NCI-H146 treated with DMSO at 0.1 percent for 48 hours (cell line): Measurements from ENCODE around the gene RASAL2.
"Not testable (repeated sequence)": the region's sequence is repeated elsewhere in the genome, so short reads cannot be mapped to it uniquely, and the experiment has no call there.

Experiments used
- DNase-seq: peaks from one replicate; lab custom pipeline; 2025; ENCODE audit not compliant: unreplicated experiment; lab: John Stamatoyannopoulos, UW

Gene RASAL2

DNA sequence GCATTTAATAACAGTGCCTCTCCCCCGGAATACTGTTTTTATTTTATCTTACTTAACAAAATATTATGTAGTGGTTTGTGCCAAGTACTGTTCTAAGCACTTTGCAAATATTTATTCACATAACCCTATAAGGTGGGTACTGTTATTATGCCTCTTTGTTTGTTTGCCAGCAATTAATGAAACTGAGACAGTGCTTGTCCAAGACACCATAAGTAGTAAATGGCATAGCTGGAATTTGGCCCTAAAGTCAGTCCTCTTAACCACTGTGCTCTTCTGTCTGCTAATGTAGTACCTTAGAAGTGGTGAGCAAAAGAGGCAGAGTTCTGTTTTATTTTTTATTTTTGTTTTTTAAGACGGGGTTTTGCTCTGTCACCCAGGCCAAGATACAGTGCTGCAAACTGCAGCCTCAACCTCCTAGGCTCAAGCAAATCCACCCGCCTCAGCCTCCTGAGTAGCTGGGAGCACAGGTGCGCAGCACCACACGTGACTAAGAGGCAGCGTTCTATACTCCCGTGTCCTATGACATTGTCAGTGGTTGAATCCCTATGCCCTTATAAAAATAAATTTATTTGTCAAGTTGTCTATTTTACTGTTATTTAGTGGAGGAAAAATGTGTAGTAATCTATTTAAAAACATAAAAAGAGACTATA is 237.1 kb downstream of the RASAL2 start:
- DNase-seq = peak; percentile 9

DNA sequence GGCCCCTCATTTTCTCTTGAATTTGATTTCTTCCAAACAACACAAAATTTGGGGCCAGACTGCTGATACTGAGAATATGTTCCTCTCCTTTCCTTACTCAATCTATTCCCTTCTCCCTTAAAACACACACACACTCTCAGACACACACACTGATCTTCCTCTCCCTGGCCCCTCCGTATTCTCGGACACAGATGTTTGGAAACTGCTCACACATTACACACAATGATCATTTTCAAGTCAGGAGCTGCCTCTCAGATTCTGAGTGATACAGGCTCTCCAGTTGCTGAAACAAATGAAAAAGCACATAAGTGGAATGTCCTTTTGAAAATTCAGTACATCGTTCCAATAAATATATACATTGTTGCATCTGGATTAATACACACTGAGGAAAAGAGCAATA is 241.5 kb downstream of the RASAL2 start:
- DNase-seq = no peak

DNA sequence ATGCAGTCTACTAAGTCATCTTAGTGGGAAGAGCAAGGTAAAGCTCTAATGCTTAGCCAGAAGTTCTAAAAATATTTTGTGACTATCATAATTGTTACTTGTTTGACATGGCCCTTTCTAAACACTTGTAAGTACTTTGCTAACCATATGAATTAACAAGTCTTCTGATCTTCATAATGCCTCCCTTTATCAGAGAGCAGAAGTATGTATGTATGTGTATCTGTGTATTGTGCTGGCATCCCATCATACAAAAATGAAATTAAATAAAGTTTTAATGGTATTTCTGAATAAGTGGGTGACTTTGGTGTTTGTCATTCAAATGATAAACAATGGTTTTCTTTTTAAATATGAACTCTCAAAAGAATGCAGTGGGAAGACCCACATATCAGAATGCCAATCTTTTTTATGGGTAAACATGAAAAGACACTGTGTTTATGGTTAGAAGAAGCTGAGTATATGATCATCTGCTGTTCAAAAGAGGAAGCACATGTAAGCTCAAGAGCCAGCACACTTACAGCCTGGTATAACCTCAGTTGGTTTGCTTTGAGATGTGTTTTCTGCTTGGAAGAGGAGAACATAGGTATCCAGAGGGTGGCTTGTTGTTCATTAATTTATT is 243.3 kb downstream of the RASAL2 start:
- no peak for DNase-seq

DNA sequence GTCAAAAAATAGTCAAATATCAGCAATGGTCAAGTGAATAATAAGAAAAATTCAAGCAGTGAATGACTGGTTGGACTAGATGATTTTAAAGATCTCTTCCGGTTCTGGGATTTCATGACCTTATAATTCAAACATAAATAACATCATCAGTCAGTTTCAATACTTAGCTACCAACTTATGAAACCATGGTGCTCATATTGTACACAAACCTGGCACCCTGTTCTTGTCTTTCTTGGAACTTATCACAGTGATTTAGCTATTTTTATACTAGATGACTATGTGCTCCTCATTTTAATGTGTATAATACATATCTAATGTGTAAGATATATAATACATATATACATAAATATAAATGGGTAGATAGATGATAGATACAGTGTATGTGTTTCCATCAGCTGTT is 245.9 kb downstream of the RASAL2 start:
- DNase-seq = no peak

DNA sequence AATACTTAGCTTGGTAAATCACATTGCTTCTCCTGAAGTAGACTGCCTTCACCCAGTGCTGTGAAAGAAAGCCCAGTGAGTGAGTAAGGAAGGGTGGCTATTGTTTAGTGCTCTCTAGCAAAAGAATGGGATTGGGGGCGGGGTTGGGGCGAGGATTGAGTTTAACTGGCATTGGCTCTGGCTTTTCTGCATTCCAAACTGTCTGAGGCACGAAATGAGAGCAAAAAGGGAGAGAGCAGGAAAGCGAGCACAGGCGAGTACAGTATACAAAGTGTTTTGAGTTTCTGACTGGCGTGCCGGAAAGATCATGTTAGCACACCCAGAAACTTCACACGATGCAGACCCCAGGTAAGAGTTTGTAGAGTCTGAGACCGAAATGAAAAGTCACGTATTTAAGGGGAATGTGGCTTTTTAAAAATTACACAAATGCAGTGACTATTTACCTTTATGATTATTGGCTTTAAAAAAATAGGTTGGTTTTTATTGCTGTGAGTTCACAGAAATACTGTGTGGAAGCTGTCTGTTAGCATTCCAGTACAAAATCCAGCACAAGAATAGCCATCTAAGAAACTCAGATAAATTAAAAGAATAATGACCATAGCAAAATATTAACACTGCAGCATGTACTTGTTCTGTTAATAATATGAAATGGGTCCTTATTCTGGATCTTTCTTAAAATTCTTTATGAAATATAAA is 247.5 kb downstream of the RASAL2 start:
- DNase-seq = no peak

DNA sequence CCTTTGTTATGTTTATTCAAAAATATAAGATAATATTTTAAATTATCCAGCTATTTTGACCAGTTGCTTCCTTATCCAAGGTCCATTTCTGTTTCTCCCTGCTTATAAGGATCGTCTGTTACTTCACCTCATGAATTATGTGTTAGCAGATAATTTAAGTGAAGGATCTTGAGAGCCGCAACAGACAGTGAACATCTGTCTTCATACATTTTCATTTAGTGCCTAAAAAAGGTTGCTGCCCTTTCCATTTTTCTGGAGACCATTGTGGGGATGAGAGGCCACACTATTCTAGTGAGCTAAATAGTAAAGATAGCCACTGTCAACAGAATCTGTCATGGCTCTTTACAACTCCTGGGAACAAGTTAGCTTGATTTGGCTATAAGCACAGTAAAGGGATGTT is 248.8 kb downstream of the RASAL2 start:
- DNase-seq = no peak

DNA sequence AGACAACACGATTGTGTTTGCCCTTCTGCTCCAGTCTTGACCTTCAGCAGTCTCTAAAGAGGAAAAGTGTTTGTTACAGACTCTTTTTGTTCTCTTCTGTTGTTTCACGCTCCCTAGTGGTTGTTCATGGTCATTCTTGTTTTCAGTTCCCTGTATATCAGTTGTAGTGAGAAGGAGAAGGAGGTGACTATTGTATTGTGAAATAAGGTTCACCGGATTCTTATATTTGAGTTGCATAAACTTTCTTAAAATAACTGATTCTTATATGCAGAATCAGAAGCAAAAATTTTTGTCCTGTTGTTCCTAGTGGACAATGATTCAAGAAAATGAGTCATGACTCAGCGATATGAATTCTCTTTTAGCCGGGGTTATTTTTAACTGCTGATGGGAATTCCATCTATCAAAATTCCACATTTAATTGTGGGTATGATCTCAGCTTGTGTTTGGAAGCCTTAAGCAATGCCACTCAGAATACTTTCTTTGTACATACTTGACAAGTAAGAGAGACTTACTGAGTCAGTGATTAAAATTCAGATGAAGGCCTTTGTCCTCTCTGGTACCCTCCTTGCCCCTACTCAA is 250.7 kb downstream of the RASAL2 start:
- peak; percentile 12 for DNase-seq

DNA sequence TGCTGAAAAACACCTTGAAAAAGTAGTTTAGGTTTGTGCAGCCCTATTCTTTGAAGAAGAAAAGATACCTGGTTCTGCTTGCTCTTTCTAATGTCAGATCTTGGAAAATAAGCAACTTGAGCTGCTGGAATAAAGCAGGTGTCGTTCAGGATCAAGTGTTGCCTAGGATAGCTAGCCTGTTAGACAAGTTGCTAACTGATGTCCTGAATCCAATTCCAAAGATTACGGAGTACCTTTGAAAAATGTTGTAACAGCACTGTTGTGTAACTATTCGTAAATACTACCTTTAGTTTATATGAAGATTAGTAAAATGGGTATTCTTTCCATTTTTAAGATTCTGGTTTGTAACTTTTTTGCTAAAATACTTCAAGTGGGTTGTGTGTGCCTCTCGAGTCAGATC is 251.3 kb downstream of the RASAL2 start:
- no peak for DNase-seq

DNA sequence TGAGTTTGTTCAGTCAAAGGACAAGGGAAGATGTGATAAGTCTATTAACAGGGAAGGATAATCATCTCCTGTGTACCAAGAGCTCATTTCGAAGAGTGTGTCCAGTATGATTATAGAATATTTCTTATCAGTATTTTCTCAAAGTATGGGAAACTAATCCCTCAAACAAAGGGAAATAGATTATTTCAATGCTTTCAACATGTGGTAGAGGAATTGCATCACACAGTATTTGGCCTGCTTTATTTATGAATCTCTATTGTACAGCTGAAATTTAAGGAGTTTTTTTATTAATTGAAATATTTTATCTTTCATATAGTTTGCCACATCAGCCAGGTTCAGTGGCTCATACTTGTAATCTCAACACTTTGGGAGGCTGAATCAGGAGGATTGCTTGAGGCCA is 251.9 kb downstream of the RASAL2 start:
- no peak for DNase-seq

DNA sequence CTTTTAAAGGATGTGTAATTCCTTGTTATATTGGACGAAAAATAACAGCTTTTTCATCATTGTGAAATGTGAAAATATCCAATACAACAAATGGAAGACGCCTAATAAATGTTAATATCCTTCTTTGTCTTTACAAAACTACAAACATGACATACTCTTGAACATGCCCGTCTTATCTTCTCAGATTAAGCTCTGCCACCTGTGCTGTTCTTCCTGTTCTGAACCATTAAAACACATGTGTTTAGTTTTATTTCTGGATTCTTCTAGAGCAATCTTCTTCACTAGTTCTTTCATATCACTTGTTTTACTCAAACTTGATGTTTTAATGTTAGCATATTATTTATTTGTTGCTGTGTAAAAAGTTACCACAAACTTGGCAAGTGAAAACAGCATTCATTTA is 255.9 kb downstream of the RASAL2 start:
- no peak for DNase-seq

DNA sequence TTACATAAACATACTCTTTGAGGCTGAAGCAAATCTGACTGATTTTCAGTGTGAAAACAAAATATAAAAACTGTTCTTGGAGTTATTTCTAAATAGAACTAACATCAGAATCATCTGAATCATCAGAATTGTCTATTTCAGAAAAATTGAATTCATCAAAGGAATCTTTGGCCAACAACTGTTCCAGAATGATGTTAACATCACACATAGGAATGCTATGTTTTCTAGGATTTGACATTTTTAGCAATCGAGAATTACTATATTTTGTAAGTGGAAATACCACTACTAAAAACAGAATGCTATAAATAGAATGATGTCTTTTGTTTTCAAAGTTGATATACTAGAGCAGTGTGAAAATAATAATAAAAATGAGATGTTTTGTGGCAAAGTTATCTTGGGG is 258.0 kb downstream of the RASAL2 start:
- DNase-seq = not testable (repeated sequence)

DNA sequence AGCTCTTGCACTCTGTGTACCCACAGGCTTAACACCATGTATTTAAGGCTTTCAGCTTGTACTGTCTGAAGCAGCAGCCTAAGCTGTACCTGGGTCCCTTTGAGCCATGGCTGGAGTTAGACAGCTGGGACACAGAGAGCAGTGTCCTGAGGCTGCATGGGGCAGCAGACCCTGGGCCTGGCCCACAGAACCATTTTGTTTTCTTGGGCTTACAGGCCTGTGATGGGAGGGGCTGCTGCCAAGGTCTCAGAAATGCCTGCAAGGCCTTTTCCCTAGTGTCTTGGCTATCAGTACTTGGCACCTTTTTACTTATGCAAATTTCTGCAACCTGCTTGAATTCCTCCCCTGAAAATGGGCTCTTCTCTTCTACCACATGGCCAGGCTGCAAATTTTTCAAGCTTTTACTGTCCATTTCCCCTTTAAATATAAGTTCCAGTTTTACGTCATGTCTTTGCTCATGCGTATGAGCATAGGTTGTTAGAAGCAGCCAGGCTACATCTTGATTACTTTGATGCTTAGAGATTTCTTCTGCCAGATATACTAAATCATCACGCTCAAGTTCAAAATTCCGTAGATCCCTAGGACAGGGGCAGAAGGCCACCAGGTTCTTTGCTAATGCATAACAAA is 259.0 kb downstream of the RASAL2 start:
- DNase-seq = no peak

DNA sequence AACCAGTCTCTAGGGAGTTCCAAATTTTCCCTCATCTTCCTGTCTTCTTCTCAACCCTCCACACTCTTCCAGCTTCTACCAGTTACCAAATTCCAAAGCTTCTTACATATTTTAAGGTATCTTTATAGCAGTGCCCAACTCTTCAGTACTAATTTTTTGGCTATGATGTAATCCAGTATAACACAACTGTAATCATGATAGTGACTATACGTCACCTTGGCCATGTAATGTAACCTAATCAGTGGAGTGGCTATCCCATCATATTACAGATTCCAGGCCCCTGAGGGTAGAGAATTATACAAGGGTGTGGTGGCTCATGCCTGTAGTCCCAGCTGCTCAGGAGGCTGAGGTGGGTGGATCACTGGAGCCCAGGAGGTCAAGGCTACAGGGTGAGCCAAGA is 259.6 kb downstream of the RASAL2 start:
- DNase-seq = no peak

DNA sequence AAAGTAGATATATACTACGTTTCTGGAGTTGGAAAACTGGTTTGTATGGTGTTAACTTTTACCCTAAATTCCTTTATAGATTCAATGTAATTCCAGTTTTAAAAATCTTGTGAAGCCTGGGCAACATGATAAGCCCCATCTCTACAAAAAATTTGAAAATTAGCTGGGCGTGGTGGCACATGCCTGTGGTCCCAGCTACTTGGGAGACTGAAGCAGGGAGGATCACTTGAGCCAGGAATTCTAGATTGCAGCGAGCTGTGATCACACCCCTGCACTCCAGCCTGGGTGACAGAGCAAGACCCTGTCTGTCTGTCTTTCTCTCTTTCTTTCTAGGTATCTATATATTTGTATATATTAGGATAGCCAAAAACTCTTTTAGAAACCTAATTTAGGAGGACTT is 260.9 kb downstream of the RASAL2 start:
- DNase-seq = no peak

DNA sequence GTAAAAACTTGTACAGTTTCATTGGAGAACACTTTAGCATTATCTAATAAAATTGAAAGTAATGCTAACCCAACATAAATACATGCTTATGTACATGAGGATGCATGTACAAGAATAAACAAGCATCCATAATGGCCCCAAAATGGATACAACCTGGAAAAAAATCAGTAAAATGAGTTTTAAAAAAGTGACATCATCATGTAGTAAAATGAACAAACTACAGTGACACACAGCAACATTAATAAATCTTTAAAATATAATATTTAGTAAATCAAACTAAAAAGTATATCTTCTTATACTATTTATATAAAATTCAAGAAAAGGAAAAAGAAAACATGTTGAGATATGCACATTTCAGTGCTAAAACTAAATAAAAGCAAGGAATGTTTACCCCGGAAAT is 262.4 kb downstream of the RASAL2 start:
- DNase-seq = no peak

DNA sequence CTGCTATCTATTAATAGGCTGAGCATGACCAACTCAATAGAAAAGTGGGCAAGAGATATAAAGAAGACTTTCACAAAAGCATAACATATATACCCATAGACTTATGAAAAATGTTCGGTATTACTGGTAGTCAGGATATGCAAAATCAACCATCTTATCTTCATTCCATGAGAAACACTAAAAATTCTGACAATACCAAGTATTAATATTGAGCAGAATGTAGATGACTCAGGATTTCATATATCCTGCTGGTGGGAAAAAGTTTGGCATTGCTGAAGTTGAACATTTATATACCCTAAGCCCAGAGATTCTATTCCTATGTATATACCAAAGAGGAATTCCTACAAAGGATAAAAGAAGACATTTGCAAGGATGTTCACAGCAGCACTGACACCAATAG is 264.6 kb downstream of the RASAL2 start:
- no peak for DNase-seq

DNA sequence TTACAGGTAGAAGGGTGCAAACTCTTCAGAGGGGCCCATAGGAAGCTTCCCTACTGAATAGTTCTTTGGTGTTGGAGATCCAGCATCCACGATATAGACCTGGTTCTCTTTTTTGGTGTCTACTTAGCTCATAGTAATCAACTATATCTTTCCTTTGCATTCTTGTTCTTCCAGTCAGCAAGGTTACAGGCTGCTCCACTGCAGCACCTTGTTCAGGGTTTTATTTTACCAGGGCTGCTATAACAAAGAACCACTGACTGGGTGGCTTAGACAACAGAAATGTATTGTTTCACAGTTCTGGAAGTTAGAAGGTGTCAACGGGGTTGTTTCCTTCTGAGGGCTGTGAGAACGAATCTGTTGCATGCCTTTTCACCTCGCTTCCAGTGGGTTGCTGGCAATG is 266.5 kb downstream of the RASAL2 start:
- no peak for DNase-seq

DNA sequence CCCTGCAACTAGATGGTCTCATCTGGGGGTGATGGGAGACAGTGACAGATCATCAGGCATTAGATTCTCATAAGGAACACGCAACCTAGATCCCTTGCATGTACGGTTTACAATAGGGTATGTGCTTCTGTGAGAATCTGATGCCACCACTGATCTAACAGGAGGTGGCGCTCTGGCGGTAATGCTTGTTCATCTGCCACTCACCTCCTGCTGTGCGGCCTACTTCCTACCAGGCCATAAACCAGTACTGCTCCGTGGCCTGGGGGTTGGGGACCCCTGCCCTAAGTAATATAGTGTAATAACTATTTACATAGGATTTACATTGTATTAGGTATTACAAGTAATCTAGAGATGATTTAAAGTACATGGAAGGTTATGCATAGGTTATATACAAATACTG is 267.9 kb downstream of the RASAL2 start:
- no peak for DNase-seq

DNA sequence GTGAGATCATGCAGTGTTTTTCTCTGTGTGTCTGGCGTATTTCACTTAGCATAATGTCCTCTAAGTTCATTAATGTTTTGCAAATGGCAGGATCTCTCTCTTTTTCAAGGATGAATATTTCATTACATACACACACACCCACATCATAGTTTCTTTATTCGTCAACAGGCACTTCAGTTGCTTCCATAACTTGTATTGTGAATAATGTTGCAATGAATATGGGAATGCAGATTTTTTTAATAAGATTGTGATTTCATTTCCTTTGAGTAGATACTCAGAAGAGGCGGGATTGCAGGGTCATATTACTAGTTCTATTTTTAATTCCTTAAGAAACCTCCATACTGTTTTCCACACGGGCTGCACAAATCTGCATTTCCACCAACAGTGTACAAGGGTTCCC is 268.8 kb downstream of the RASAL2 start:
- no peak for DNase-seq

DNA sequence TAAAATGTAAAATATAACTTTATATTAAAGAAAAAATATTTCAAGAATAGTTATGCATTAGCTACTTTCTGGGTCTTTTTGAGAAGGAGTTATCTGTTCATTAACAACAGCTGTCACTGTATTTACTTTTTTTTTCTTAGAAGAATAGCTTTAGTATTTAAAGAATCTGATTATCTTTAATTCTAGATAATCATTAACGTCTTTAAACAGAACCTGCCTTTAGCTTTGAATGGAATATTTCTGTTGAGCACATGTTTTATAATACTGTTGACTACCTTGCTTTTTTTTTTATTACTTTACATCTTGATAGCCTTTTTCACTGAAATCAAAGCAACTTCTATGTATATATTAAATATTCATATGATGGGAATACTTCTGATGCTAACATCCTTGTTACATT is 270.9 kb downstream of the RASAL2 start:
- no peak for DNase-seq

DNA sequence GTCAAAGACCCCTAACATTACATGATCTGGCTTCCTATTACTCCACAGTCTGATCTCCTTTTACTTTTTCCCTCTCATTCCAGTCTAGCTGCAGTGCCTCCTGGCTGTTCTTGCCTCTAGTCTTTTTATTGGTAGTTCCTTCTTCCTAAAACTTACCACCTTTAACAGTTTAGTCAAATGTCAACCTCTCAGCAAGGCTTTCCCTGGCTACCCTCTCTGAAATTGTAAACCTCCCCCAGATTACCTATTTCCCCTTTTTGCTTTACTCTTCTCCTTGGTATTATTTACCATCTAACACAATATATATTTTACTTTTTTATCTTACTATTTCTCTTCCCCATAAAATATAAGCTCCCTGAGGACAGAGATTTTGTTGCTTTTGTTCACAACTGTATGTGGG is 273.2 kb downstream of the RASAL2 start:
- no peak for DNase-seq

DNA sequence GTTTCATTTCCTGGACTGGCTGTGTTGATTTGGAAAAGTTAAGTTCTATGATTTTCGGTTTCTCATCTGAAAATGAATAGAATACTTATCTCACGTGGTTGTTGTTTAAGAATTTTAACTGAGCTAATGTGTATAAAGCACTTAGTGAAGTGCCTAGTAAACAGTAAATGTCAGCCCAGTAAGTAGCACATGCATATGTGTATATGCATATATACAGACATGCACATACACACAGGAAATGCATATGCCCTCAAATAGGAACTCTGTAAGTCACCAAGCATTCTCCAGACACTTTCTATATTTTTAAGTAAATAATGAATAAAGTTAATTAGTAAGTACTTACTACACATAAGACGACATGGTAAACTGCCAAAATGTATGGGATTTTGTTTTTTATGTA is 274.3 kb downstream of the RASAL2 start:
- no peak for DNase-seq
